ENCODE measurements around the gene SLC4A5.
"Not testable (repeated sequence)": the region's sequence is repeated elsewhere in the genome, so short reads cannot be mapped to it uniquely, and the experiment has no call there.

SLC4A5 gene

GRCh38 chr2:74235041-74235440, 108.2 kb downstream of the SLC4A5 start:
- DNase-seq (ENCODE audit: low read depth in 3 of 3), result no peak

DNA sequence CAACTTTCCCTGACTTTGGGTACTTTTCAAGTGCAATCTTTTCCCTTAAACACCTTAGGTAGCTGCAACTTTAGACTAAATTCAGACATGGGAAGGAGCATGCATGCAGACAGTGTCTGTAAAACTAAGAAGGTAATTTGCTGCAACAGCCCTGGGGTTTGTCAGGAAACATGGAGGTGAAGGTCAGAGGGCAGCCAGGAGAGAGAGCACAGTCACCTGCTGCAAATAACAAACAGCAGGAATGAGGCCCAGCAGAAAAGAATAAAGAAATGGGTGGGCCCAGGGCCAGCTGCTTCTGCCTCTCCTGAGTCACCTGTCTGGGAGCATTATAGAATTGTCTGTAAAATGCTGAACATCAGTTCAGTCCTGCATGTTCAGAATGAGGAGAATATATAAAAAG, 109.6 kb downstream of the SLC4A5 start:
- DNase-seq (ENCODE audit: low read depth in 3 of 3), result no peak

- no peak for DNase-seq (ENCODE audit: low read depth in 3 of 3)
These were observed 110.8 kb downstream of the SLC4A5 start for GRCh38 chr2:74232426-74232825.

DNA sequence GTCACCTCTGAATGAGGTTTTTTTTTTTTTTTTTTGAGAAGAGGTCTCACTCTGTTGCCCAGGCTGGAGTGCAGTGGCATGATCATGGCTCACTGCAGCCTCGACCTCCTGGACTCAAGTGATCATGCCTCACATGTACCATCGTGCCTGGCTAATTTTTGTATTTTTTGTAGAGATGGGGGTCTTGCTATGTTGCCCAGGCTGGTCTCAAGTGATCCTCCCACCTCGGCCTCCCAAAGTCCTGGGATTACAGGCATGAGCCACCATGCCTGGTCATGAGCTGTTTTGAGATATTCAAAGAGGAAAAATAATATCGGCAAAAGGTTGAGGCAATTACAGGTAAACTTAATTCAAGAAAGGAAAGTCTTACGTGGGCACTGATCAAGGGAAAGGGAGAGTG, 113.4 kb downstream of the SLC4A5 start:
- not testable (repeated sequence) for DNase-seq (ENCODE audit: low read depth in 3 of 3)

GRCh38 chr2:74228772-74229171, 114.4 kb downstream of the SLC4A5 start:
- no peak for DNase-seq (ENCODE audit: low read depth in 3 of 3)

DNA sequence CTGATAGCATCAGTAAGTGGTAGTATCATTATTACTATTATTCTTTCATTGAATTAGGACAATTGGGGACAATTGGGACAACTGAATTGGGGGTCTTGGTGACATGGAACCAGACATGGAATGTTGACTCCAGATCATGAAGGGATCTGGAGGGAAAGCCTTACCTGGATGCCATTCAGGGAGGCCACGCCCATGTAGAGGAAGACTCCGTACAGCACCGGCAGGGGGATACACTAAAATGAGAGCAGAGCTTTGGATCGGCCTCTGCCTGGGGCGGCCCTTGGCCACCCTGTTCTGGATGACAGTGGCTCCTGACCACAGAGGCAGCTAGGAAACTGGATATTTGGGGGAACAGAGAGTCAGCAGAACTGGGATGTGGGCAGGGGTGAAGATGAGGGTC, 115.6 kb downstream of the SLC4A5 start:
- no peak for DNase-seq (ENCODE audit: low read depth in 3 of 3)

DNA sequence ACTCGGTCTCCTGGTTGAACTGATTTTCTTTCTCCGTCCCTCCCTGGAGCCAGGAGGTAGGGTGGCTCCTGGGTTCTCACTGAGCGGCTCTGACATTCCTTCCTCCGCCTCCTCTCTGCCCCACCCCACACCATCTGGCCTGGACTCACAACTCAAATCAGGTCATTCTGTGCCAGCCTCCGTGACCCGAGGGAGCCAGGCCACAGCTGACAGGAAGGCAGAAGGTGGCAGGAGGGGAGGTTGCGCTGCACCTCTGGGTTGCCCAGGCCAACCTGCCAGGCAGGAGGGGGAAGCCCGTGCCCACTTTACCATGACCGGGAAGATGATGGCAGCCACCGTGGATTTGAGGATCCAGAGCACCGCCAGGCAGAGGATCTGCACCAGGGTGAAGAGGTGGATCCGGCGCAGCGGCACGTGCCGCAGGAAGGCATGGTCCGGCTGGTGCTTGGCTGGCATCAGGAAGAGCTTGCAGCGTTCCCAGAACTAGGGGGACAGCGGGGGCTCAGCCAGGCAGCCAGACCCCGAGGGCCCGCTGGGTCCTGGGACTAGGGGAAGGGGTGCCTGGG, 116.5 kb downstream of the SLC4A5 start:
- no peak for DNase-seq (ENCODE audit: low read depth in 3 of 3)

- DNase-seq (ENCODE audit: low read depth in 3 of 3), result no peak
These were observed 117.3 kb downstream of the SLC4A5 start for GRCh38 chr2:74225698-74226459.

DNA sequence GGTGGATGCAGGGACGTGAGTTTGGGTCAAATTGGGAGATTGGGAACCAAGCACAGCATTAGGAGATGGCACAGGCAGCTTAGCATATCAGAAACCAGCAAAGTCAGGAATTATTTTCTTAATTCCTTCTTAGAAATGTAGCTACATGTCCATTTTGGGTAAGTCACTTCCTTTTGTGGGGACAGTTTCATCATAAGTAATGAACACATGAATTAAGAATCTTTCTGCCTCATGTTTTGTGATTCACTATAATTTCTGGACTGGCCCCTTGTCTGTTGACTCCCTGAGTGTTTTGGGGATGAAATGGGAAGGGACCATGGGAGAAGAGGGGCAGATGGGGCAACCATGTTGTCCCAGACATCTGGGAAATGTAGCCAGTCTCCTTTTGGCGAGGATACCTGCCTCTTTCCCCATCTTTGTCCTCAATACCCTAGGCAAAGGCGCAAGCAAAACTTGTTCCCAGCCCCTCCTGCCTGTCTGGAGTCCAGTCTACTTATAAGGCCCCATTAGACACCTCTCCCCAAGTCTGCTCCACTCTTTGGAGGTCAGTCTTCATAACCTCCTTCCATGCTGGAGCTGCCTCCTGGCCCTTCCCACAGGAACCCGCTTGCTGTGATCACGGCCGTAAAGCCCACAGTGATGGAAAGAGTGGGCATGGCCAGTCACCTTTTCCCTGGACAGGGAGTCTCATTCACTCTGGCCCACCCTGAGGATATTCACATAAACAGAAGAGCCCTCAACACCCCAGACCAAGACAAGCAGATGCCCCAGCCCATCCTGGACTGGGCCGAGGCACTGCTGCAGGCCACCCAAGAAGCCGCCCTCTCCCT, 119.1 kb downstream of the SLC4A5 start:
- no peak for DNase-seq (ENCODE audit: low read depth in 3 of 3)

GRCh38 chr2:74222300-74222650, 120.9 kb downstream of the SLC4A5 start:
- DNase-seq (ENCODE audit: low read depth in 3 of 3), result no peak

DNA sequence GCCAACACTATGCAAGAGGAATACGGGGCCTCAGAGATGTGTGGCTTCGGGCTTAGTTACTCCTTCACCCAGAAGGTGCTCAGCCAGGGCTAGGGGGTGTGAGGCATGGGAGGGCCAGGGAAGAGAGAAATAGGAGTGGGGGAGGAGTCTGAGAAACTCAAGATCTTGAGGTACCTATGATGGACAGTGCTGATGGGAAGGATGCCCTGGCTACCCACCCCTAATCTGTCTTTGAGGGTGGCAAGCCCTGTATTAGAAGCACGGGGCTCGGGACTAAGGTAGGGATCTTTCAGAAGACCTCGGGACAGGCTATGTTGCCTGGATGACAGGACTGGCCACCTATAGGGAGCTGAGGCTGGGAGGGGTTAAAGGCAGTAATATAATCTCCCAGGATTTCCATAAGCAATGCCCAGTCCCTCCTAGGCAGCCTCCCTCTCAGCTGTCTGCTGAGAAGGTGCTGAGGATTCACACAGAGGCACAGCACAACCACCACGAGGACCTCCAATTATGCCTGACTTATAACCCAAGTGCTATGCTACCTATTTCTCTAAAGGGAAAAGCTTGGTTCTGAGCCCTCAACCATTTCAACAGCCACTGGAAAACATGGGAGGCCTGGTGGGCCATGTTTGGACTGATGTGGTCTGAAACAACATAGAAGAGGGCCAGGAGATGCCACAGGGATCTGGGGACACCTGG, 121.5 kb downstream of the SLC4A5 start:
- DNase-seq (ENCODE audit: low read depth in 3 of 3), result no peak

DNA sequence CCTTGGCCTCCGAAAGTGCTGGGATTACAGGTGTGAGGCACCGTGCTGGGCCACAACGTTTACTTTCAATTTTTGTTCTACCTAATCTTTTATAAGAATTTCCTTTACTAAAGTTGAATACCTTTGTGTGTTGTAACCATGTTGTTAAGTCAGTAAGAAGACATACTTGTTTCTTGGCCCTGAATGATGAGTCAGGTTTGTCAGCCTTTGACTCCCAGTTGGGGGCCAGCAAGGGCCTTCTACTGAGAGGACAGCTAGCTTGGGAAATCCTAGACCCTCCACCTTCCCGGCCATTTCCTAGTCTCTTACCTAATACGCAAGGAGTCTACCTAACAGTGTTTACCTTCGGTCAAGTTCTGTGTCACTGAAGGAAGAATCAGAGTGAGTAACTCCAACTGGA, 122.1 kb downstream of the SLC4A5 start:
- no peak for DNase-seq (ENCODE audit: low read depth in 3 of 3)

DNA sequence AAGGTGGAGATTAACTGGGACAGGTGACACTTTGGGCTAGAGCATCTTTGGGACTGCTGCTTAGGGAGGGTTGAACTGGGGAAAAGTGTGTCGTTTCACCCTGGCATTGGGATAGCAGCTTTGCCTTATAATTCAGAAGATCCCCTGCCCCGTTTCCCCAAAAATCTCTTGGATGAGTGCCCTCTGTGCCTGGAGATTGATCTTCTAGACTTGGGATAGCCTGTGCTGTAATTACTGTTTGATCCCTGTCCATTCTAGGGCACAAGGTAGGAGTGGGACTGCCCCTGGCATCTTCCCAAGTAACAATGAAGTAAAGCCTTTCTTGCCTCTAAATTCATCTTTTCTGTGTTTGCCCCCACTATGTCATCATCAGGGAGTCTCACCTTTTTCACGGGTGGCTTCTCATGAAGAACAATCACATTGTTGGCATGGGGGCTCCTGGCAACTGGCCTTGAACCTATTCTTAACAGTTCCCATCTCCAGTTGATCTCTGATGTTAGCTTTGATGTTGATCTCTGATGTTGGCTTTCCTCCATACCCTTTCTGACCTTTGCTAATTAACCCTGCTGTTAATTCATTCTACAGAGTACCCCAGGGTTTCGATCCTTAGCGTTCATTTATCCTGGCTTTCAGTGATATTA, 123.2 kb downstream of the SLC4A5 start:
- no peak for DNase-seq (ENCODE audit: low read depth in 3 of 3)

DNA sequence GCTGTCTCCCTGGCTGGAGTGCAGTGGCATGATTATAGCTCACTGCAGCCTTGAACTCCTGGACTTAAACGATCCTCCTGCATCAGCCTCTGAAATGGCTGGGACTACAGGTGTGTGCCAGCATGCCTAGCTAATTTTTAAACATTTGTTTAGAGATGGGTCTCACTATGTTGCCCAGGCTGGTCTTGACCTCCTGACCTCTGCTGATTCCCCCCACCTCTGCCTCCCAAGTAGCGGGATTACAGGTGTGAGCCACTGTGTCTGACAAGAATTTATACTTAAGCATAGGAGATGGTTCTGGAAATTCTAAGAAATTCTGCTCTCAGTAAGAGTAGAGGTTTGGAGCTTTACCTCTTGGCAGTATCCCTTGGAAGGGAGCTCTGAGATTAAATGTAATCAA, 126.6 kb downstream of the SLC4A5 start:
- DNase-seq (ENCODE audit: low read depth in 3 of 3), result no peak

DNA sequence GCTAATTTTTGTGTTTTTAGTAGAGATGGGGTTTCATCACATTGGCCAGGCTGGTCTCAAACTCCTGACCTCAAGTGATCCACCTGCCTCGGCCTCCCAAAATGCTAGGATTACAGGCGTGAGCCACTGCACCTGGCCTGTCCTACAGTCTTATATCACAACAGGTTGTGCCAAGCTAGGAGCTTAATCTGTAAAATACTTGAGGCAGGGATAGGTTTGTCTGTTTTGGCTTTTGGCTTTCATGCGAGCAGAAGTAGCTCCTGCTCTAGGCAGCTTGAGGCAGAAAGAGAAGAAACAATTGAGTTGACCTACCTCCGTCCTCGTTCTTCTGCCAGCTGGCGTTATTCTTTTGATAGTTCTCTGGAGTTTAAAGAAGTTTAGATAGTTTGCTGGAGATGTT, 127.4 kb downstream of the SLC4A5 start:
- DNase-seq (ENCODE audit: low read depth in 3 of 3), result not testable (repeated sequence)

GRCh38 chr2:74212702-74213410, 130.4 kb downstream of the SLC4A5 start:
- no peak for DNase-seq (ENCODE audit: low read depth in 3 of 3)

GRCh38 chr2:74206180-74206688, 137.0 kb downstream of the SLC4A5 start:
- DNase-seq (ENCODE audit: low read depth in 3 of 3), result no peak

DNA sequence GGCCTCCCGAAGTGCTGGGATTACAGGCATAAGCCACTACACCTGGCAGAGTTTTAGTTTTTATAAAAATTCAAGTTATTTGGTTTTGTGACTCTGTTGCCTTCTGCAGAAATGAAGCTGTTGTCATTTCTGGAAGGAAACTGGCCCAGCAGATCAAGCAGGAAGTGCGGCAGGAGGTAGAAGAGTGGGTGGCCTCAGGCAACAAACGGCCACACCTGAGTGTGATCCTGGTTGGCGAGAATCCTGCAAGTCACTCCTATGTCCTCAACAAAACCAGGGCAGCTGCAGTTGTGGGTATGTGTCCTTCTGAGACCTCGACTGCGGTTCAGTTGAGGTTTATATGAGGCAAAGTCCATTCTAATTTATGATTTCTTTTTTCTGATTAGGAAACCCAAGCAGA, 137.6 kb downstream of the SLC4A5 start:
- DNase-seq (ENCODE audit: low read depth in 3 of 3), result no peak

DNA sequence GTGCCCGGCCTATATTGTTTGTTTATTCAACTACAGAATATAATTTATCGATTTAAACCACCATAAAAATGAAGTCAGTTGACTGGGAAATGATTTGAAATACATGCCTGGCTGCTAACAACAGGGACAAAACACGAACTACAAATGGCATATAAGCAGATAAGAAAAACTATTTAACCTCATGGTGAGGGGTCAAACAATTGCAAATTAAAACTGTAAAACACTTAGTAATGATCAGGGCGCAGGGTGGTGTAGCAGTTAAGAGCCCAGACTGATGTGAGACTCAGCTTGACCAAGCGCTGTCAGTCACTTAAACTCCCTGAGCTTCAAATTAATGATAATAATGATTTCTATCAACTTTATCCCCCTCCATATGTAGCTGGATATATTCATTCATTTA, 138.1 kb downstream of the SLC4A5 start:
- no peak for DNase-seq (ENCODE audit: low read depth in 3 of 3)

DNA sequence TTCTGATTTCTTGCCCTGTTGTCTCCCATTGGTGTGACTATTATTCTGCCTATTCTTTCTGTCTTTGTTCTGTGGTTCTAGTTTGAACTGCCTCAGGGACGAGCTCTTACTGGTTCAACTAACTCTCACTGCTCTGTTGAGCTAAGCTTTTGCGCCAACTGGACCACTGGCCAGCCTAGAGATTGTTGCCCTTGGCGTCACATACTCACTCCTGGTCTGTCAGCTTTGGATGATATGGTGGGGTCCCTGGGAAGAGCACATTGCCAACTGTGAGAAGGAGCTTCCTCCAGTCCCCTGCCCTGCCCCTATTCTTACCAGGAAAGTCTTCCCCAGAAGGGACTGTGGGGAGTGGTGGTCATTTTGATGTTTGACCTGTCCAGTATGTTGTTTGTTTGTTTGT, 138.8 kb downstream of the SLC4A5 start:
- DNase-seq (ENCODE audit: low read depth in 3 of 3), result no peak

DNA sequence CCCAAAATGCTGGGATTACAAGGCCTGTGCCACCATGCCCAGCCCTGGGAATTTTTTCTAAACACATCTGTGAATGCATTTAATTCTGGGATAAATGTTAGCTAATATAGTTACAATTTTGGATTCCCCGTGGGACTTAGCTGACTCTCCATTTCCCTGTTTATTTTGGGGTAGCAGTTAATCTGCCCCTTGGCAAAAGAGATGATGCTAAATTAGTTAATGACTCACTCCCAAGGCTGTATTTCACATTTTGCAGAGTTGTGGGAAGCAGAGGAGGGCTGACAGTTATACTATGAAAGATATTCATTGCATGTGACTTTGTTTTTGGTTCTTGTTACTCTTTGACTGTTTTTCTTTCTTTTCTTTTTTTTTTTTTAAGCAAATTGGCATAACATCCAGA, 141.6 kb downstream of the SLC4A5 start:
- no peak for DNase-seq (ENCODE audit: low read depth in 3 of 3)
